D341Med (cell line): ENCODE measurements around the gene ZNF367.
"Not testable (repeated sequence)": the region's sequence is repeated elsewhere in the genome, so short reads cannot be mapped to it uniquely, and the experiment has no call there.

ENCODE experiments used
- DNase-seq: peaks from one replicate; pipeline ENCODE4 v3.0.0; 2012; ENCODE audit warnings: low spot score

The ZNF367 gene

GRCh38 chr9:96360976-96361375 lies 57.2 kb downstream of the ZNF367 start:
- DNase-seq, result no peak

GRCh38 chr9:96360523-96360922 lies 57.6 kb downstream of the ZNF367 start:
- not testable (repeated sequence) for DNase-seq

DNA sequence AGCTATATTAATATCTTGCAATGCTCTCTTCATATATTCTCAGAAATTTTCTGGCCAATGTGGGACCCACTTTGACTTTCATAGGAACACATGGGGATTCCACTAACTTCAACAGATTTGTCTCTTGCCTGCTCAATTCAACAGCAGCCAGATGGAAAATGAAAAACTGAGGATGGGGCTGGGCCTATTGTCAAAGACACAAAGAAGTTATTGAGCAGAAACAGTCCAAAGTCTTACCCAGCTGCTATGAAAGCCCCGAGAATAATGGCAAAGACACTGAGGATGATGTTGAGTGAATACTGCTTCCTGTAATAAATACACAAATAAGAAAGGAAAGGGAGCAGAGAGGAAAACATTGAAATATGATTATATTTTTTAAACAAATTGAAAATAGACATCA lies 67.3 kb downstream of the ZNF367 start:
- DNase-seq, result no peak

- no peak for DNase-seq
Measured at GRCh38 chr9:96348261-96348660, 69.9 kb downstream of the ZNF367 start.

DNA sequence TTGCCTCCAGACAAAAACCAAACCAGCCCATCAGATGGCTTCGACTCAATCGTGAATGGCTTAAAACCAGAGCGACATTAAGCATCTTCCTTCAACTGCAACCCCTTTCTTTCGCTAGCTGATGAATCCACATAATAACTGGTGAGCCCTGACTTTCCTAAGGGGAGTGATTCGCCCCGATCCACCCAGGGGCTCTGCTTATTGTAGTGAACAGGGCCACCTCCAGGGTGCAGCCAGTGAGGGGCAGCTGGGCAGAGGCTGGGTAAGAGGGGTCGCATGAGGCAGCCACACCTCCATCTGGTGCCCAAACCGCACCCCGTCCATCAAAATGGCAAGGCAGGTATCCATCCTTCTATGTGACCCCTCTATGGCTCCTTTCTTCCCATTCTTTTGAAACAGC lies 72.6 kb downstream of the ZNF367 start:
- DNase-seq, result no peak

GRCh38 chr9:96344458-96345180 lies 73.6 kb downstream of the ZNF367 start:
- DNase-seq, result peak; percentile 63

- DNase-seq, result no peak
Measured at GRCh38 chr9:96343515-96344360, 74.4 kb downstream of the ZNF367 start.

GRCh38 chr9:96342571-96343245 lies 75.5 kb downstream of the ZNF367 start:
- no peak for DNase-seq

DNA sequence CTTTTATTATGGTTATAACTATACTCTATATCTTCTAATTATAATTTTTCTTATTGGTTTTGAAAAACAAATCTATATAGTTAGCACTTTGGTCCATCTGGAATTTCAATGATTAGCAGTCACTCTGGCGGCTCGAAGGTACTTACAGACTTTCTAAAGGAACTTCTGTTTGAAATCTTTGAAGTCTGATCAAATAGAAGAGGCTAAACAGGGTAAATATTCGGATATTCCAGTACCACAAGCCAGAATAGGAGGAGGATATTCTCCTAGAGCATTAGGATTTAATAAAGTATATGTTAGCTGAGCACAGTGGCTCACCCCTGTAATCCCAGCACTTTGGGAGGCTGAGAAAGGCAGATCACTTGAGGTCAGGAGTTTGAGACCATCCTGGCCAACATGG lies 77.5 kb downstream of the ZNF367 start:
- no peak for DNase-seq

DNA sequence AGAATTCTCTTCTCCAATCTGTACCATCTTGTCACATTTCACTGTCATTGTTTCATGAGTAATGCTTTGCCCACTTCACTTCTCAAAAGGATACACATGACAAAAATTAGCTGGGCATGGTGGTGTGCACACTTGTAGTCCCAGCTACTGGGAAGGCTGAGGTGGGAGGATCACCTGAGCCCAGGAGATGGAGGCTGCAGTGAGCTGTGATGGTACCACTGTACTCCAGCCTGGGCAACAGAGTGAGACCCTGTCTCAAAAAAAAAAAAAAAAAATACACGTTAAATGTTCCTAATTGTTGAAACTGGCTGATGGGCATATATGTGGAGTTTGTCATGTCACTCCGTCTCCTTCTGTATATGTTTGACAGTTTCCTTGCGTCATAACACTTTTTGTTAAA lies 79.9 kb downstream of the ZNF367 start:
- no peak for DNase-seq
